HG03469 (cell line): Measurements from ENCODE around the gene GUCY1A2.

Source experiments
- ATAC-seq: cut with Tn5 transposase; IDR thresholded peaks from one replicate; pipeline ENCODE4 v1.9.1; 2021; ENCODE audit warnings: mild to moderate bottlenecking, moderate library complexity, moderate number of reproducible peaks; ENCODE audit not compliant: unreplicated experiment

GUCY1A2 gene

GRCh38 chr11:106761745-106762144 is 256.5 kb downstream of the GUCY1A2 start:
- no peak for ATAC-seq

GRCh38 chr11:106761240-106761639 is 257.0 kb downstream of the GUCY1A2 start:
- no peak for ATAC-seq

- no peak for ATAC-seq
Observed at GRCh38 chr11:106748059-106748458, 270.2 kb downstream of the GUCY1A2 start.

GRCh38 chr11:106745941-106746340 is 272.3 kb downstream of the GUCY1A2 start:
- no peak for ATAC-seq

GRCh38 chr11:106733635-106734034 is 284.6 kb downstream of the GUCY1A2 start:
- ATAC-seq = no peak

- ATAC-seq = no peak
Observed at GRCh38 chr11:106728859-106729258, 289.4 kb downstream of the GUCY1A2 start.

- ATAC-seq = no peak
Observed at GRCh38 chr11:106728379-106728778, 289.9 kb downstream of the GUCY1A2 start.

GRCh38 chr11:106727256-106727655 is 291.0 kb downstream of the GUCY1A2 start:
- ATAC-seq = no peak

- ATAC-seq = no peak
Observed at GRCh38 chr11:106724293-106724892, 293.9 kb downstream of the GUCY1A2 start.

GRCh38 chr11:106723071-106723470 is 295.2 kb downstream of the GUCY1A2 start:
- no peak for ATAC-seq

GRCh38 chr11:106717222-106717621 is 301.1 kb downstream of the GUCY1A2 start:
- no peak for ATAC-seq

GRCh38 chr11:106714199-106714598 is 304.1 kb downstream of the GUCY1A2 start:
- ATAC-seq = no peak

- ATAC-seq = no peak
Observed at GRCh38 chr11:106708348-106708747, 309.9 kb downstream of the GUCY1A2 start.

- no peak for ATAC-seq
Observed at GRCh38 chr11:106706355-106706754, 311.9 kb downstream of the GUCY1A2 start.

GRCh38 chr11:106702805-106703204 is 315.5 kb downstream of the GUCY1A2 start:
- no peak for ATAC-seq

GRCh38 chr11:106697058-106697457 is 321.2 kb downstream of the GUCY1A2 start:
- ATAC-seq = no peak

GRCh38 chr11:106695506-106695905 is 322.8 kb downstream of the GUCY1A2 start:
- no peak for ATAC-seq

- no peak for ATAC-seq
Observed at GRCh38 chr11:106694501-106694900, 323.8 kb downstream of the GUCY1A2 start.

- no peak for ATAC-seq
Observed at GRCh38 chr11:106691807-106692365, 326.4 kb downstream of the GUCY1A2 start.

GRCh38 chr11:106690923-106691322 is 327.4 kb downstream of the GUCY1A2 start:
- ATAC-seq = no peak

- ATAC-seq = no peak
Observed at GRCh38 chr11:106684944-106685343, 333.3 kb downstream of the GUCY1A2 start.

- no peak for ATAC-seq
Observed at GRCh38 chr11:106683435-106683834, 334.8 kb downstream of the GUCY1A2 start.

GRCh38 chr11:106681435-106681834 is 336.8 kb downstream of the GUCY1A2 start:
- no peak for ATAC-seq
